Testis (tissue), 2 donors: ENCODE results near the gene SLC2A6.

Source experiments
- POLR2A ChIP-seq: fragments of 450-650 bp; IDR thresholded peaks from one replicate; pipeline ENCODE4 v1.6.1; 2017; ENCODE audit warnings: antibody characterized with exemption, mild to moderate bottlenecking, moderate library complexity
- TF ChIP-seq, protein P1 (sequence below), 3 experiments: fragments of 450-650 bp in 2 of 3; fragments of 200-600 bp in 1 of 3; sonication (generic) in 1 of 3; IDR thresholded peaks; one replicate each; pipeline ENCODE4 v1.5.1; 2016 to 2019; ENCODE audit warnings: antibody characterized with exemption in 3 of 3, mild to moderate bottlenecking in 2 of 3, moderate library complexity in 1 of 3

GRCh38 chr9:133476036-133476931 is 2.6 kb downstream of the SLC2A6 start:
- TF ChIP-seq, protein P1, sequence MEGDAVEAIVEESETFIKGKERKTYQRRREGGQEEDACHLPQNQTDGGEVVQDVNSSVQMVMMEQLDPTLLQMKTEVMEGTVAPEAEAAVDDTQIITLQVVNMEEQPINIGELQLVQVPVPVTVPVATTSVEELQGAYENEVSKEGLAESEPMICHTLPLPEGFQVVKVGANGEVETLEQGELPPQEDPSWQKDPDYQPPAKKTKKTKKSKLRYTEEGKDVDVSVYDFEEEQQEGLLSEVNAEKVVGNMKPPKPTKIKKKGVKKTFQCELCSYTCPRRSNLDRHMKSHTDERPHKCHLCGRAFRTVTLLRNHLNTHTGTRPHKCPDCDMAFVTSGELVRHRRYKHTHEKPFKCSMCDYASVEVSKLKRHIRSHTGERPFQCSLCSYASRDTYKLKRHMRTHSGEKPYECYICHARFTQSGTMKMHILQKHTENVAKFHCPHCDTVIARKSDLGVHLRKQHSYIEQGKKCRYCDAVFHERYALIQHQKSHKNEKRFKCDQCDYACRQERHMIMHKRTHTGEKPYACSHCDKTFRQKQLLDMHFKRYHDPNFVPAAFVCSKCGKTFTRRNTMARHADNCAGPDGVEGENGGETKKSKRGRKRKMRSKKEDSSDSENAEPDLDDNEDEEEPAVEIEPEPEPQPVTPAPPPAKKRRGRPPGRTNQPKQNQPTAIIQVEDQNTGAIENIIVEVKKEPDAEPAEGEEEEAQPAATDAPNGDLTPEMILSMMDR (IDR thresholded peaks at IDR 0.05): no peak
- no peak for TF ChIP-seq POLR2A
